ENCODE measurements around the gene RNU6-1. TPM values are rescaled to one million over a fixed set of nuclear protein-coding genes. Genes with fewer than 3 reads are reported as not detected.

RNU6-1 gene
- total and polyA plus RNA-seq, 2 donors (not counting 3 experiments of a cell fraction or from before 2014, with no cell fraction given) = not detected

- H3K9me3 ChIP-seq (replicated peaks; ENCODE audit: control insufficient read depth, insufficient read depth, low read length) = no peaks in the 10 kb centered on the region
- dilution Hi-C loops (cut with MboI; ENCODE audit: extremely low pct_ligation_motif_present, low sequenced_read_pairs) (no loop called here), intact Hi-C loops (cut with micrococcal nuclease) (no loop called here)
- no peak overlapping the region for H3K4me2 ChIP-seq (ENCODE audit: insufficient read depth, low read length)
- H3K79me2 ChIP-seq (ENCODE audit: control insufficient read depth, insufficient read depth, low read length) = no peaks in the 10 kb centered on the region
- FAIRE-seq (no peak), DNase-seq (ENCODE audit: low read depth, low spot score) (no peak)
- no TSS peak for BruUV-seq (replicated peaks)
- no peaks in the 10 kb centered on the region for H4K20me1 ChIP-seq (replicated peaks; ENCODE audit: control insufficient read depth, extremely low read depth, insufficient read depth, low read length)
- no peak overlapping the region for H3K4me3 ChIP-seq (replicated peaks in 1 of 3; ENCODE audit: insufficient read depth in 1 of 3, low read depth in 1 of 3, low read length in 3 of 3)
- POLR2A ChIA-PET = no interaction called here
- H3K9me1 ChIP-seq (replicated peaks; ENCODE audit: control insufficient read depth, extremely low read depth, insufficient read depth, low read length) = no peaks in the 10 kb centered on the region
- H3K4me1 ChIP-seq (ENCODE audit: control insufficient read depth, extremely low read depth, insufficient read depth, low read length) = peaks cover 2% of the 10 kb centered on the region
- no peak overlapping the region for H3K27ac ChIP-seq (ENCODE audit: insufficient read depth, low read depth, low read length)
- H3K27me3 ChIP-seq (ENCODE audit: control insufficient read depth in 2 of 2, insufficient read depth in 2 of 2, low read length in 2 of 2) = peaks cover 10 to 16% of the 10 kb centered on the region in 2 experiments
- CTCF ChIA-PET = interaction anchor here (1.3 kb wide), 1 partner anchor 267 kb away, joined by 3 read pairs; no protein-coding TSS in a partner anchor
- H2AFZ ChIP-seq (ENCODE audit: low read depth, low read length) = no peak overlapping the region
- no peak for TF ChIP-seq MYC (IDR thresholded peaks at IDR 0.05; ENCODE audit: low read depth, low read length)
- no peak for TF ChIP-seq FOS (IDR thresholded peaks at IDR 0.05; ENCODE audit: borderline replicate concordance, insufficient read depth, low read length)
- TF ChIP-seq GATA2 (IDR thresholded peaks at IDR 0.05; ENCODE audit: insufficient read depth, insufficient read length, low read depth, low read length) = no peak
- no peaks in the 10 kb centered on the region for H3K36me3 ChIP-seq (ENCODE audit: control insufficient read depth in 2 of 2, extremely low read depth in 1 of 2, insufficient read depth in 2 of 2, low read length in 2 of 2)
- no peak overlapping the region for H3K9ac ChIP-seq (replicated peaks; ENCODE audit: extremely low read depth, insufficient read depth, low read length)
Observed at GRCh38 chr15:67887776-67888175, 47.9 kb upstream of the RNU6-1 start.

GRCh38 chr15:67885861-67886260, 46.0 kb upstream of the RNU6-1 start:
- BruUV-seq (replicated peaks) = no TSS peak
- POLR2A ChIA-PET = no interaction called here
- dilution Hi-C loops (cut with MboI; ENCODE audit: extremely low pct_ligation_motif_present, low sequenced_read_pairs) = no loop called here
- no peak for DNase-seq (ENCODE audit: low read depth, low spot score)
- Histone ChIP-seq H3K27me3 (ENCODE audit: control insufficient read depth in 2 of 2, insufficient read depth in 2 of 2, low read length in 2 of 2) (peaks cover 8 to 14% of the 10 kb centered on the region in 2 experiments), H3K27ac (ENCODE audit: insufficient read depth, low read depth, low read length) (no peak overlapping the region), H3K9me3 (replicated peaks; ENCODE audit: control insufficient read depth, insufficient read depth, low read length) (no peaks in the 10 kb centered on the region), H3K9ac (replicated peaks; ENCODE audit: extremely low read depth, insufficient read depth, low read length) (no peak overlapping the region), H3K9me1 (replicated peaks; ENCODE audit: control insufficient read depth, extremely low read depth, insufficient read depth, low read length) (no peaks in the 10 kb centered on the region), H3K4me2 (ENCODE audit: insufficient read depth, low read length) (no peak overlapping the region), H3K4me1 (ENCODE audit: control insufficient read depth, extremely low read depth, insufficient read depth, low read length) (peaks cover 2% of the 10 kb centered on the region), H3K79me2 (ENCODE audit: control insufficient read depth, insufficient read depth, low read length) (no peaks in the 10 kb centered on the region), H2AFZ (ENCODE audit: low read depth, low read length) (no peak overlapping the region), H3K36me3 (ENCODE audit: control insufficient read depth in 2 of 2, extremely low read depth in 1 of 2, insufficient read depth in 2 of 2, low read length in 2 of 2) (no peaks in the 10 kb centered on the region), H3K4me3 (replicated peaks in 1 of 3; ENCODE audit: insufficient read depth in 1 of 3, low read depth in 1 of 3, low read length in 3 of 3) (no peak overlapping the region), H4K20me1 (replicated peaks; ENCODE audit: control insufficient read depth, extremely low read depth, insufficient read depth, low read length) (no peaks in the 10 kb centered on the region)
- no peak for TF ChIP-seq JUN (IDR thresholded peaks at IDR 0.05; ENCODE audit: borderline replicate concordance, insufficient read depth, insufficient read length, low read depth)
- no peak for TF ChIP-seq FOS (IDR thresholded peaks at IDR 0.05; ENCODE audit: borderline replicate concordance, insufficient read depth, low read length)
- TF ChIP-seq EZH2 (IDR thresholded peaks at IDR 0.05; ENCODE audit: borderline replicate concordance, low read depth, low read length, severe bottlenecking) = no peak
- TF ChIP-seq CTCF (IDR thresholded peaks at IDR 0.05; ENCODE audit: extremely low read depth in 1 of 2, insufficient read depth in 1 of 2, low read depth in 1 of 2, low read length in 2 of 2) = no peak
- TF ChIP-seq POLR2A (IDR thresholded peaks at IDR 0.05; ENCODE audit: low read depth, low read length) = no peak
- no peak for TF ChIP-seq MAX (IDR thresholded peaks at IDR 0.05; ENCODE audit: insufficient read depth, insufficient read length)
- TF ChIP-seq MYC (IDR thresholded peaks at IDR 0.05; ENCODE audit: low read depth, low read length) = no peak
- no peak for FAIRE-seq
- intact Hi-C loops (cut with micrococcal nuclease) = no loop called here
- CTCF ChIA-PET = interaction anchor here (0.7 kb wide), 1 partner anchor 9 kb away, joined by 3 read pairs; no protein-coding TSS in a partner anchor

Measured in endothelial cell of umbilical vein (primary cell).